HG02973 (cell line): ENCODE measurements around the gene APOBEC2.

Experiments
- ATAC-seq: cut with Tn5 transposase; IDR thresholded peaks from one replicate; pipeline ENCODE4 v1.9.1; 2021; ENCODE audit warnings: moderate library complexity; ENCODE audit not compliant: unreplicated experiment

Gene APOBEC2

DNA sequence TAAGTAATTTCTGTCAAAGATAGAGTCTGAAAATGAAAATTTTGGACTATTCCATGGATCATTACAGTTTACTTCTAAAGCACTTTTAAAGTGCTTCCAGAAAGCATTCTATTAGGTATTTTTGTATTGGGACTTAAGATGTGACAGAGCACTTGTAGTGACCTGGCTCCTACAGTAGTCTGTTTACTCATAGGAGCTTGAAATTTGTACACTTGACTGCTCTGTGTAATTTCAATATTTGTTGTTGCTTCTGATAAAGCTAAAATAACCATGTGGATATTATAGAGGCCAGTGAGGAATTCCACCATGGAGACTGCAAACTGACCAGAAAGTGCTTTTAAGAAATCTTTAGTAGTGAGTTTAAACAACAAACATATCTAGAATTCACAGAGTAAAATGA lies 30.1 kb downstream of the APOBEC2 start:
- ATAC-seq = no peak

GRCh38 chr6:41085182-41085581 lies 32.2 kb downstream of the APOBEC2 start:
- no peak for ATAC-seq

DNA sequence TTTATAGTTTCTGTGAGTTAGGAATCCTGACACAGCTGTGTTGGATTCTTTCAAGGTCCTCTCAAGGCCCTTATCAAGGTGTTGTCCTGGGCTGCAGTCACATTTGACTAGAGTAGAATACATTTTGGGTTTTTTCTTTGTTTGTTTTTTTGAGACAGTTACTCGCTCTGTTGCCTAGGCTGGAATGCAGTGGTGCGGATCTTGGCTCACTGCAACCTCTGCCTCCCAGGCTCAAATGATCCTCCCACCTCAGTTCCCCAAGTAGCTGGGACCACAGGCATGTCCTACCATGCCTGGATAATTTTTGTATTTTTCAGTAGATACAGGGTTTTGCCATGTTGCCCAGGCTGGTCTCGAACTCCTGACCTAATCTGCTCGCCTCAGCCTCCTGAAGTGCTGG lies 35.4 kb downstream of the APOBEC2 start:
- no peak for ATAC-seq

- ATAC-seq = no peak
Measured at GRCh38 chr6:41090841-41091761, 38.1 kb downstream of the APOBEC2 start.

- no peak for ATAC-seq
Measured at GRCh38 chr6:41092421-41093140, 39.6 kb downstream of the APOBEC2 start.

GRCh38 chr6:41093729-41094128 lies 40.7 kb downstream of the APOBEC2 start:
- no peak for ATAC-seq

DNA sequence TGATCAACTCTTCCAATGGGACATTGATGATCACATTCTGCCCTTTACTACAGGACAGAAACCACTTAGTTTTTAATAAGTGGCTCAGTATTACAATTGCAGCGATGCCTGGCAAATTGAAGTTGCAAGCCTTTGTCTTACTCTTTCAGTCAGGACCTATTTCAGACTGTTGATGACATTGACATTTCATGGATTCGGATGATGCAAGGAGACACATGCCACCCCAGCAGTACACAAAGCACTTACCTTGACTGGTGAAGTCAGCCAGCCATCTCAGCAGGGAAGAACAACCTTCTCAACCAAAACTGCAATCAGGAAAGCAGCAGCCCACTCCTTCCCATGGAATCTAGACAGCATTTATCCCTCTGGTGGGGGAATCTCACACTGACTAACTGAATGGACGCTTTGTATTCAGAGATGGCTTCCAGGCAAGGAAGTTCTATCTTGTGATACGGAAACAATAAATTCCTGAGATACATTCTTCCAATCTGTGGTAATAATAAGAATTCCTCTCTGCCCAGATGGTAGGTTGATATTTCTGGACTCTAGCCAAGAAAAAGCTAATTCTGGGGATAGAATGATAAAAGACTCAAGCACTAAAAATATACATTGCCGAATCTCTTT lies 44.6 kb downstream of the APOBEC2 start:
- no peak for ATAC-seq

- ATAC-seq = no peak
Measured at GRCh38 chr6:41098366-41098765, 45.4 kb downstream of the APOBEC2 start.

DNA sequence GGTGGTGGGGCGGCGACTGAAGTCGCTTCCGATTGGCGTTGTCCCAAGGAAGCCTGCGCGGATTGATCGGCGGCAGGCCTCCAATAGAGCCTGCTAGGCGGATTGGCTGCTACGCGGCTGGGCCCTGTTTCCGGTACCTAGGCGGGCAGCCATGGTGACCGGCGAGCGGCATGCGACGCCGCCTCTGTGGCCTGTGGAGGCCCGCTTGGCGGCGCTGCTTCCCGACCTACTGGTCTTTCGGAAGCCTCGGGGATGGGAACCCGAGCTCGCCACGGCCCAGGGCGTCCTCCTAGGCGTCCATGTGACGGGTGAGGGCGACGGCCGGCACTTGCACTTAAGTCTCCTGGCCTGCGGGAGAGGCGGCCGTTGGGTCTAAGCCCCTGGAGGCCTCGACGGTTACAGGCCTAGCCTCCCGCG lies 47.9 kb downstream of the APOBEC2 start:
- no peak for ATAC-seq

DNA sequence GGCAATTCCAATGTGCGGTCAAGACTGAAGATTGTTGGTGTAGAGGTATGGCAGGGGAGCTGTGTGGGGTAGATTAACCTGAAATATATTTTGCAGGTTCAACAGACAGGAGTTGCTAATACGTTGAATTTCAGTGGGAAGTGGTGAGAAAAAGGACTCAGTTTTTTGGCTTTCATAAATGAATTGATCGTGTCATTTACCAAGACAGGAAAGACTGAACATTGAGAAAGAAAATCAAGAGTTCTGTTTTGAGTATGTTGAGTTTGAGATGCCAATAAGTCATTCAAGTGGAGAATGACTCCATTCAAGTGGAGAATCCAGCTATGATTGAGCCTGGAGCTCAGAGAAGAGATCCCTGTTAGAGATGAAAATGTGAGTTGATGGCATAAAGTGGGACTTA lies 50.8 kb downstream of the APOBEC2 start:
- no peak for ATAC-seq

DNA sequence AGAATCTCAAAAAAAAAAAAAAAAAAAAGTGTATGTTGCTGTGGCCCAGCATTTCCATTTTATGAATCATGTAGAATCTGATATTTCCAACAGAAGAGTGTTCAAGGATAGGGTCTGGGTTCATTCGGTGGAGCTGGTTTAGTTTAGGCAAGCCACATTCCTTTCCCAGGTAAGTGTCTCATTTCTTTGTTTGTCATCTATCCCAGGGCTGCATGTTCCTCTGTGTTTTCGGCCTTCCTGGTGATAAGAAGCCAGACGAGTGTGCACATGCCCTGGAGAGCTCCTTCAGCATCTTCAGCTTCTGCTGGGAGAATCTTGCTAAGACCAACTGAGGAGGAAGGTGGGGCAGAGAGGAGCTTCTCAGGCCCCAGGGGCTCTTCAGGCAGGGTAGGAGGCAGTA lies 58.0 kb downstream of the APOBEC2 start:
- no peak for ATAC-seq
